ENCODE measurements around the gene CEP152.
"Not testable (repeated sequence)": the region's sequence is repeated elsewhere in the genome, so short reads cannot be mapped to it uniquely, and the experiment has no call there.

The CEP152 gene

GRCh38 chr15:48794697-48795134 is 16.2 kb downstream of the CEP152 start:
- H3K9me3 Mint-ChIP-seq = no peaks in the 10 kb centered on the region
- H3K27me3 Mint-ChIP-seq = no peaks in the 10 kb centered on the region
- peaks cover 20% of the 10 kb centered on the region for H3K36me3 Mint-ChIP-seq
- peaks cover 6% of the 10 kb centered on the region for H3K4me1 Mint-ChIP-seq
- no peak overlapping the region for H3K4me3 Mint-ChIP-seq
- H3K27ac Mint-ChIP-seq = peak overlapping the region; percentile 11

DNA sequence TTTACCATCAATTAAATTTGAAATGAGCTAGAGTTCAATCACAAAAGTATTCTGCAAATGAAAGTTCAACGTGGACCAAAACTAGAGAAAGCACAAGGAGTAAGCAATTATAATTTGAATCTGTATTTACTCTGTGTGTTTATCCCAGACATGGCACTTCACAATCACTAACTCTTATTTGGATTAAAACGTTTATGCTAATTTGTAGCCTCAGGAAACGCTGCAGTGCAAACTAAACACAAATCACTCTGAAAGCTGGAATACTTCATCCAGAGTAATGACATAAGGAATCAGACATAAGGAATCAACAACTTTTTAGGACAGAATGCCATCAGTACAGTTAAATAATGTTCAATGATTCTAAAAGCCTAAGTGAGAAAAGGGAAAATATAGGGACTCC is 18.5 kb downstream of the CEP152 start:
- Mint-ChIP-seq H3K36me3 (peaks cover 27% of the 10 kb centered on the region), H3K27ac (no peak overlapping the region), H3K4me3 (no peak overlapping the region), H3K9me3 (no peaks in the 10 kb centered on the region), H3K27me3 (no peaks in the 10 kb centered on the region), H3K4me1 (peaks cover 4% of the 10 kb centered on the region)

GRCh38 chr15:48790466-48791115 is 20.3 kb downstream of the CEP152 start:
- not testable (repeated sequence) for H3K27me3 Mint-ChIP-seq, H3K9me3 Mint-ChIP-seq, H3K4me3 Mint-ChIP-seq, H3K27ac Mint-ChIP-seq, H3K4me1 Mint-ChIP-seq
- H3K36me3 Mint-ChIP-seq = peaks cover 27% of the 10 kb centered on the region

DNA sequence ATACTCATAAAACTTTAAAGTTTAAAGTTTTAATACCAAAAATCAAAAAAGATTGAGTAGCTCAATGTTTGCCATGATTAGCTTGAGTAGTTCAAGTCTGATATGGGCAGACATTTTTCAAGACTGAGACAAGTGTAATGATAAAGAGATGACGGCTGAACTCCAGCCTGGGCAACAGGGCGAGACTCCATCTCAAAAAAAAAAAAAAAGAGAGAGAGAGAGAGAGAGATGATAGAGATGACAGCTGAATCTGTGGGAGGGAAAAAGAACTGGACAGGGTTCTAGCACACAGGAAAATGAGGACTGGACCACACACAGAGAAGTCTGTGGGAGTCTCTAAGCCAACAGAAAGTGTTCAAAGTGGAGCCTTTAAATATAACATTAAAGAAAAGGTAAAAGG is 25.2 kb downstream of the CEP152 start:
- Mint-ChIP-seq H3K36me3 (peaks cover 33% of the 10 kb centered on the region), H3K27me3 (no peaks in the 10 kb centered on the region), H3K9me3 (no peaks in the 10 kb centered on the region), H3K4me3 (no peak overlapping the region), H3K27ac (no peak overlapping the region), H3K4me1 (no peaks in the 10 kb centered on the region)

GRCh38 chr15:48785195-48785594 is 25.7 kb downstream of the CEP152 start:
- Mint-ChIP-seq H3K36me3 (peaks cover 35% of the 10 kb centered on the region), H3K4me1 (no peaks in the 10 kb centered on the region), H3K27ac (no peak overlapping the region), H3K9me3 (no peaks in the 10 kb centered on the region), H3K27me3 (no peaks in the 10 kb centered on the region), H3K4me3 (no peak overlapping the region)

- Mint-ChIP-seq H3K27ac (no peak overlapping the region), H3K4me3 (no peak overlapping the region), H3K36me3 (peaks cover 33% of the 10 kb centered on the region)
Observed at GRCh38 chr15:48784756-48785155, 26.1 kb downstream of the CEP152 start.

DNA sequence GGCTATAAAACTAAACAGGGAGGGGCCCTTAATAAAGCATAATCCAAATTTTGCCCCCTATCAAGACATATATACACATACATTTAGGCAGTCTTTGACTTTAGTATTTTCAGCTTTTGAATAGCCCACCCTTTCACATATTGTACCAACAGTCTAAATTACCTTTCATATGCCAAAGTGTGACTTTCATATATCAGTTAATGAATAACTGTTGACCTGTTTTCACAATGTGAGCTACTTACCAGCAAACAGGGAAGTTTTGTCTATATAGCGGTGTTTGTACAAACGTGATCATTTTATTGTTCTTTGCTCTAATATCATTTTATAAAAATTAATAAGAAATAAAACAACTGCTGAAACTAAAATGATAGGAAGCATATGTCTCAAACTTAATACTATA is 28.0 kb downstream of the CEP152 start:
- peaks cover 25% of the 10 kb centered on the region for H3K36me3 Mint-ChIP-seq
- no peak overlapping the region for H3K4me3 Mint-ChIP-seq
- no peak overlapping the region for H3K27ac Mint-ChIP-seq
- H3K4me1 Mint-ChIP-seq = no peaks in the 10 kb centered on the region
- no peaks in the 10 kb centered on the region for H3K9me3 Mint-ChIP-seq
- H3K27me3 Mint-ChIP-seq = no peaks in the 10 kb centered on the region

More at GRCh38 chr15:48784756-48785155, 26.1 kb downstream of the CEP152 start:
- Mint-ChIP-seq H3K4me1 (no peaks in the 10 kb centered on the region), H3K9me3 (no peaks in the 10 kb centered on the region), H3K27me3 (no peaks in the 10 kb centered on the region)

DNA sequence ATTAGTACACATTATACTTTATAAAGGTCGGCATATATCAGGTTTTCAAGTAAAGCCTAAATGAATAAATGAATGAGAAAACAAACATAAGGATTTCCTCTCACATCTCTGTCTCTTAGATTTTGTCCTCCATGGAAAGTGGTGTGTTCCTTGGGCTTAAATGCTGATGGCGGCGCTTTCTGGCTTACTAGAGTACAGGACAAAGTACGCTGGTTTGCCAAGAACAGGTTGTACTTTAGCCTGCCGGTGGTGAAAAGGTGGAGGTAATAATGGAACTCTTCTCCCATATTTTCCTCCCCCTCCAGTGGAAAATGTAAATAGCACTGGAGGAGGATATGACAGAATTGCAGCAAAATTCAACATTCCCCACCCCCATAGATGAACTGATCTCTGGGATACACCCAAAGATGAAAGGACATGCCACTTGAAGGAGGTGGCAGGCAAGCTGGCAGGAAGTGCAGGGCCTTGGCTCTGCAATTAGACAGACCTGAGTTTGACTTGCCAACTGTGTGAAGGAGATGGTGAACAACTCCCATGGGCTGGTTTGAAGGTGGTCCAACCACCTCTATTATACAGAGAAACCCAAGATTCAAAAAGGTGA is 29.3 kb downstream of the CEP152 start:
- H3K27ac Mint-ChIP-seq = no peak overlapping the region
- H3K36me3 Mint-ChIP-seq = peaks cover 25% of the 10 kb centered on the region
- no peaks in the 10 kb centered on the region for H3K4me1 Mint-ChIP-seq
- no peaks in the 10 kb centered on the region for H3K27me3 Mint-ChIP-seq
- no peak overlapping the region for H3K4me3 Mint-ChIP-seq
- no peaks in the 10 kb centered on the region for H3K9me3 Mint-ChIP-seq

DNA sequence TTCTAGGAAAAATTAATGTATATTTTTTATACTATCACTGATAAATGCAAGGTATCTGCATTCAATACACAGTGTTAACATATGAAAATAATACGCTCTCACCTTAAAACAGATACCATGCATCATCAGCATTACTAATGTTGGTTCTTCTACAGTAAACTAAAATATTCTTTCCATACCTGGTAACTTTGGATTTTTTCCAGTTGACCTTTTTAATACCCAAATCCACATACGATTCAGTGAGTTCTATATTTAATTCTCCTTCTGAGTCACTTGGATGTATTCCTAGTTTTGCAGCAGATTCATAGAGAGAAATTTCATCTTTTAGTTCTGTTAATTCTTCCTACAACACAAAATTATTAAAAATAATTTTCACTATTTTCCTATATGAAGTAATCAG is 29.9 kb downstream of the CEP152 start:
- Mint-ChIP-seq H3K27ac (no peak overlapping the region), H3K4me1 (no peaks in the 10 kb centered on the region), H3K36me3 (peaks cover 24% of the 10 kb centered on the region), H3K27me3 (no peaks in the 10 kb centered on the region), H3K9me3 (no peaks in the 10 kb centered on the region), H3K4me3 (no peak overlapping the region)

DNA sequence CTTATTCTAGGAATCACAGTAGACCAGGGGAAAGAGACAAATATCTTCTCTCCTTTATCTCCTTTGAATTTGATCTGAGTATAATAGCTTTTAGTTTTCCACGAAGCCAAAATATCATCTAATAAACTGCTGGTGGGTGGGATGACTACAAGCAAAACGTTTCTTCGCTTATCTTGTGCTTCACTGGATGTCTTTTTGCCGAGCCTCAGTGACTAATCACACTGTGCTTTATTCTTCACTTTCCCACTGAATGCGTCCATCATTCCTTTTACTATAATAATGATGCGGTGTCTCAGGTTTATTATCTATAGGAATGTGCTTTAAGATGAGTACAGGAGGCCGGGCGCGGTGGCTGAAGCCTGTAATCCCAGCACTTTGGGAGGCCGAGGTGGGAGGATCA is 32.5 kb downstream of the CEP152 start:
- Mint-ChIP-seq H3K27me3 (no peaks in the 10 kb centered on the region), H3K4me3 (no peak overlapping the region), H3K9me3 (peaks cover 15% of the 10 kb centered on the region), H3K4me1 (no peaks in the 10 kb centered on the region), H3K27ac (no peak overlapping the region), H3K36me3 (peaks cover 37% of the 10 kb centered on the region)

GRCh38 chr15:48777645-48778330 is 33.1 kb downstream of the CEP152 start:
- no peak overlapping the region for H3K4me3 Mint-ChIP-seq
- peaks cover 37% of the 10 kb centered on the region for H3K36me3 Mint-ChIP-seq
- H3K4me1 Mint-ChIP-seq = no peaks in the 10 kb centered on the region
- H3K27me3 Mint-ChIP-seq = no peaks in the 10 kb centered on the region
- peaks cover 18% of the 10 kb centered on the region for H3K9me3 Mint-ChIP-seq
- H3K27ac Mint-ChIP-seq = no peak overlapping the region

GRCh38 chr15:48775546-48775945 is 35.3 kb downstream of the CEP152 start:
- no peaks in the 10 kb centered on the region for H3K27me3 Mint-ChIP-seq
- no peak overlapping the region for H3K27ac Mint-ChIP-seq
- H3K36me3 Mint-ChIP-seq = peaks cover 31% of the 10 kb centered on the region
- no peak overlapping the region for H3K4me3 Mint-ChIP-seq
- no peaks in the 10 kb centered on the region for H3K4me1 Mint-ChIP-seq
- H3K9me3 Mint-ChIP-seq = peaks cover 18% of the 10 kb centered on the region

GRCh38 chr15:48774484-48774883 is 36.4 kb downstream of the CEP152 start:
- H3K4me3 Mint-ChIP-seq = no peak overlapping the region
- no peak overlapping the region for H3K27ac Mint-ChIP-seq

DNA sequence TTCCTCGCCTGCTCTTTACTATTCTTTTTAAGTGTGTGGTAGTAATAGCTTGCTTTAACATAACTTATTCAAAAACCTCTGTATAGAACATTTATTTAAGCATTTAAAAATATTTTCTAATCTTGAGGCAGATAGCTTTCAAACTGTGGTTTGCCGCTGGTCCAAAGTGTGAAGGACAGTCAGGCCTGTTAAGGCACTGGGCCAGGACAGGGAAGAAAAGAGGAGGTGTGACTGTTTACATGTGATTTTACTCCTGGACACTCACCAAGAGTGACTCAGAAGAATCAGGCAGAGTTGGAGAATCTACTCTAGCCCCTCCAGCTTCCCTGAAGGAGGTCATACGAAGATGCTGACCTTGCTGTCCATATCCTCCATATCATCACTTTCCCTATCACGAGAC is 44.7 kb downstream of the CEP152 start:
- no peak overlapping the region for H3K4me3 Mint-ChIP-seq
- no peaks in the 10 kb centered on the region for H3K9me3 Mint-ChIP-seq
- H3K36me3 Mint-ChIP-seq = peaks cover 43% of the 10 kb centered on the region
- H3K4me1 Mint-ChIP-seq = no peaks in the 10 kb centered on the region
- H3K27me3 Mint-ChIP-seq = no peaks in the 10 kb centered on the region
- no peak overlapping the region for H3K27ac Mint-ChIP-seq

More at GRCh38 chr15:48774484-48774883, 36.4 kb downstream of the CEP152 start:
- Mint-ChIP-seq H3K36me3 (peaks cover 36% of the 10 kb centered on the region), H3K27me3 (no peaks in the 10 kb centered on the region), H3K4me1 (no peaks in the 10 kb centered on the region), H3K9me3 (peaks cover 18% of the 10 kb centered on the region)

- Mint-ChIP-seq H3K9me3 (no peaks in the 10 kb centered on the region), H3K4me1 (no peaks in the 10 kb centered on the region), H3K36me3 (peaks cover 37% of the 10 kb centered on the region), H3K4me3 (no peak overlapping the region), H3K27ac (no peak overlapping the region), H3K27me3 (no peaks in the 10 kb centered on the region)
Observed at GRCh38 chr15:48765022-48765421, 45.8 kb downstream of the CEP152 start.

DNA sequence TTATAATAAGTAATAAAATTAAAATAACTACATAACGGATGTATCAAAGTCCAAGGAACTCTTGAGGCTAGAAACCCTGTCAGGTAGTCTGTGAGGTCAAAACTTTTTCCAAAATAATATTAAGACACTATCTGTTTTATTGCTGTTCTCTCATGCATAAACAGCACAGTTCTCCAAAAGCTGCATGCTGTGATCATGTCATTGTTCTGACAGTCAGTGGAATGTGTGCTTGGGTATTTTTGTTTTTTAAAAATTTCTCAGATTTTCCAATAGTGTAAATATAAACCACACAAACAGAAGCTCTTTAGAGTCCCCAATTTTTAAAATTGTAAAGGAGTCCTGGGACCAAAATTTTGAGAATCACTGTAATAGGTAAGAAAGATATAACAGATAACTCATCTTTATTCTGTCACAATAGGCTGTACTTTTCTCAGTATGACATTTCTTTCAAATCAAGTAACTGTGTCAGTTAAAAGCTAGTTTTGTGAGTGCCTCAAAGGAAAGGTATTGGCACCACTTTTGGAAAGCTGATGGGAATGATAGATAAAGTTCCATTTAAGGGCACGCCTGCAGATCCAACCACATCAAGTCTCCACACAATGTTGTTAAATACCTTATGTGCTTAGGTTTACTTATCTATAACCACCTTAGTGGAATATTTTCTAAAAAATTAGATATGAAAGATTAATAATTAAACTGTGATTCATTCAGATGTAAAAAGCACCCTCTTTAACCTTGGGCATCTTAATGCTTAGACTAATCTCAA is 49.3 kb downstream of the CEP152 start:
- no peaks in the 10 kb centered on the region for H3K4me1 Mint-ChIP-seq
- no peak overlapping the region for H3K4me3 Mint-ChIP-seq
- H3K27ac Mint-ChIP-seq = no peak overlapping the region
- H3K27me3 Mint-ChIP-seq = no peaks in the 10 kb centered on the region
- H3K36me3 Mint-ChIP-seq = peaks cover 21% of the 10 kb centered on the region
- H3K9me3 Mint-ChIP-seq = no peaks in the 10 kb centered on the region
